Measurements from ENCODE around the gene GPC6. TPM values are rescaled to one million over a fixed set of nuclear protein-coding genes. Genes with fewer than 3 reads are reported as not detected.

The GPC6 gene
- total and polyA plus RNA-seq, 9 of the 15 experiments (the other 6 are each of a cell fraction or from before 2014, with no cell fraction given): under 0.01 to 0.20 (median 0.01) TPM; not detected in 4

GRCh38 chr13:93260591-93260990, 34.0 kb downstream of the GPC6 start:
- ChIA-PET POLR2A (interaction anchor here (1.2 kb wide), 2 partner anchors 9 to 11 kb away, joined by 3 to 7 read pairs; no protein-coding TSS in a partner anchor), CTCF (ENCODE audit: low intra/inter-chr PET ratio) (no interaction called here)
- H3K9ac ChIP-seq (ENCODE audit: insufficient read depth in 1 of 2, low read depth in 2 of 2, low read length in 2 of 2): no peak overlapping the region
- DNase-seq (ENCODE audit: extremely low read depth in 1 of 4, low spot score in 3 of 4) (no peak), ATAC-seq (no peak), FAIRE-seq (no peak)
- H3K4me1 ChIP-seq (replicated peaks in 1 of 2; ENCODE audit: control insufficient read depth in 2 of 2, insufficient read depth in 2 of 2, low read length in 2 of 2): no peaks in the 10 kb centered on the region; a peak in 1 of 5 replicates
- 6% methylated on average over 1 of the region's 1 CpG for WGBS (ENCODE audit: insufficient coverage, low coverage, missing lambda C conversion rate)
- no peaks in the 10 kb centered on the region for H4K20me1 ChIP-seq (replicated peaks; ENCODE audit: control insufficient read depth, insufficient read depth, low read length)
- no peaks in the 10 kb centered on the region for H3K79me2 ChIP-seq (ENCODE audit: control insufficient read depth, insufficient read depth, low read length)
- intact Hi-C loops (cut with micrococcal nuclease): no loop called here
- BruUV-seq (replicated peaks): no TSS peak
- H3K27me3 ChIP-seq (ENCODE audit: control insufficient read depth in 2 of 2, insufficient read depth in 2 of 2, low read length in 2 of 2): no peaks in the 10 kb centered on the region
- in situ Hi-C loops (cut with MboI): no loop called here
- no peak overlapping the region for H2AFZ ChIP-seq (ENCODE audit: low read depth, low read length)
- H3K9me1 ChIP-seq (ENCODE audit: control insufficient read depth, insufficient read depth, low read length): no peaks in the 10 kb centered on the region
- no peaks in the 10 kb centered on the region for H3K9me3 ChIP-seq (replicated peaks; ENCODE audit: control insufficient read depth, insufficient read depth, low read depth, low read length)
- no peak overlapping the region for H3K4me3 ChIP-seq
- H3K4me2 ChIP-seq (ENCODE audit: insufficient read depth, low read length): no peak overlapping the region
- no peak overlapping the region for H3K27ac ChIP-seq (ENCODE audit: extremely low read depth, low read depth, low read length)
- no peaks in the 10 kb centered on the region for H3K36me3 ChIP-seq (ENCODE audit: control insufficient read depth, insufficient read depth, low read length)
- TF ChIP-seq SAFB2 (IDR thresholded peaks at IDR 0.05; ENCODE audit: borderline replicate concordance, low read depth, low read length, severe bottlenecking) (no peak), ZBED1 (IDR thresholded peaks at IDR 0.05) (no peak), ELK1 (CRISPR knock-in tag; IDR thresholded peaks at IDR 0.05) (no peak), ZBTB17 (CRISPR knock-in tag; IDR thresholded peaks at IDR 0.05) (no peak), MLX (CRISPR knock-in tag; conservative IDR thresholded peaks at IDR 0.05) (no peak), RUNX1 (IDR thresholded peaks at IDR 0.05; ENCODE audit: low read depth) (no peak), MYC (IDR thresholded peaks at IDR 0.05; ENCODE audit: low read depth, low read length) (no peak), MYC (CRISPR knock-in tag; IDR thresholded peaks at IDR 0.05; ENCODE audit: borderline replicate concordance, low read depth) (no peak), LARP7 (IDR thresholded peaks at IDR 0.05) (no peak), HDAC1 (IDR thresholded peaks at IDR 0.05) (no peak), ESRRB (CRISPR knock-in tag; IDR thresholded peaks at IDR 0.05; ENCODE audit: borderline replicate concordance) (no peak), MIER1 (IDR thresholded peaks at IDR 0.05; ENCODE audit: low read depth) (no peak), ZNF75A (CRISPR knock-in tag; IDR thresholded peaks at IDR 0.05) (no peak)
- TF ChIP-seq, protein P1, sequence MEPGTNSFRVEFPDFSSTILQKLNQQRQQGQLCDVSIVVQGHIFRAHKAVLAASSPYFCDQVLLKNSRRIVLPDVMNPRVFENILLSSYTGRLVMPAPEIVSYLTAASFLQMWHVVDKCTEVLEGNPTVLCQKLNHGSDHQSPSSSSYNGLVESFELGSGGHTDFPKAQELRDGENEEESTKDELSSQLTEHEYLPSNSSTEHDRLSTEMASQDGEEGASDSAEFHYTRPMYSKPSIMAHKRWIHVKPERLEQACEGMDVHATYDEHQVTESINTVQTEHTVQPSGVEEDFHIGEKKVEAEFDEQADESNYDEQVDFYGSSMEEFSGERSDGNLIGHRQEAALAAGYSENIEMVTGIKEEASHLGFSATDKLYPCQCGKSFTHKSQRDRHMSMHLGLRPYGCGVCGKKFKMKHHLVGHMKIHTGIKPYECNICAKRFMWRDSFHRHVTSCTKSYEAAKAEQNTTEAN (CRISPR knock-in tag; IDR thresholded peaks at IDR 0.05): no peak
- TF ChIP-seq, protein P2, sequence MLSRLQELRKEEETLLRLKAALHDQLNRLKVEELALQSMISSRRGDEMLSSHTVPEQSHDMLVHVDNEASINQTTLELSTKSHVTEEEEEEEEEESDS (CRISPR knock-in tag; IDR thresholded peaks at IDR 0.05): no peak
- TF ChIP-seq, protein P3, sequence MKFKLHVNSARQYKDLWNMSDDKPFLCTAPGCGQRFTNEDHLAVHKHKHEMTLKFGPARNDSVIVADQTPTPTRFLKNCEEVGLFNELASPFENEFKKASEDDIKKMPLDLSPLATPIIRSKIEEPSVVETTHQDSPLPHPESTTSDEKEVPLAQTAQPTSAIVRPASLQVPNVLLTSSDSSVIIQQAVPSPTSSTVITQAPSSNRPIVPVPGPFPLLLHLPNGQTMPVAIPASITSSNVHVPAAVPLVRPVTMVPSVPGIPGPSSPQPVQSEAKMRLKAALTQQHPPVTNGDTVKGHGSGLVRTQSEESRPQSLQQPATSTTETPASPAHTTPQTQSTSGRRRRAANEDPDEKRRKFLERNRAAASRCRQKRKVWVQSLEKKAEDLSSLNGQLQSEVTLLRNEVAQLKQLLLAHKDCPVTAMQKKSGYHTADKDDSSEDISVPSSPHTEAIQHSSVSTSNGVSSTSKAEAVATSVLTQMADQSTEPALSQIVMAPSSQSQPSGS (CRISPR knock-in tag; IDR thresholded peaks at IDR 0.05): no peak
- TF ChIP-seq, protein P4, sequence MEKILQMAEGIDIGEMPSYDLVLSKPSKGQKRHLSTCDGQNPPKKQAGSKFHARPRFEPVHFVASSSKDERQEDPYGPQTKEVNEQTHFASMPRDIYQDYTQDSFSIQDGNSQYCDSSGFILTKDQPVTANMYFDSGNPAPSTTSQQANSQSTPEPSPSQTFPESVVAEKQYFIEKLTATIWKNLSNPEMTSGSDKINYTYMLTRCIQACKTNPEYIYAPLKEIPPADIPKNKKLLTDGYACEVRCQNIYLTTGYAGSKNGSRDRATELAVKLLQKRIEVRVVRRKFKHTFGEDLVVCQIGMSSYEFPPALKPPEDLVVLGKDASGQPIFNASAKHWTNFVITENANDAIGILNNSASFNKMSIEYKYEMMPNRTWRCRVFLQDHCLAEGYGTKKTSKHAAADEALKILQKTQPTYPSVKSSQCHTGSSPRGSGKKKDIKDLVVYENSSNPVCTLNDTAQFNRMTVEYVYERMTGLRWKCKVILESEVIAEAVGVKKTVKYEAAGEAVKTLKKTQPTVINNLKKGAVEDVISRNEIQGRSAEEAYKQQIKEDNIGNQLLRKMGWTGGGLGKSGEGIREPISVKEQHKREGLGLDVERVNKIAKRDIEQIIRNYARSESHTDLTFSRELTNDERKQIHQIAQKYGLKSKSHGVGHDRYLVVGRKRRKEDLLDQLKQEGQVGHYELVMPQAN (IDR thresholded peaks at IDR 0.05; ENCODE audit: borderline replicate concordance): no peak
